Peyer's patch (tissue), 4 donors: ENCODE results near the gene IMMT. TPM values are rescaled to one million over a fixed set of nuclear protein-coding genes. Genes with fewer than 3 reads are reported as not detected.

Experiments used
- DNase-seq, 3 donors: peaks; one replicate each; pipeline ENCODE4 v3.0.0-alpha.2; 2017 to 2019
- H3K27ac ChIP-seq, 4 donors: fragments of 200-600 bp; sonication (generic); one replicate each; pipeline ENCODE4 v1.5.1; 2016 to 2019
- H3K27me3 ChIP-seq, 2 donors: fragments of 200-600 bp; sonication (generic); one replicate each; pipeline ENCODE4 v1.5.1; 2019
- H3K36me3 ChIP-seq, 3 donors: fragments of 200-600 bp; sonication (generic); one replicate each; pipeline ENCODE4 v1.5.1; 2016 to 2019
- H3K4me1 ChIP-seq, 4 donors: fragments of 200-600 bp; sonication (generic); one replicate each; pipeline ENCODE4 v1.5.1; 2016 to 2019
- H3K4me3 ChIP-seq, 4 donors: fragments of 200-600 bp; sonication (generic); 1 replicate in 3 of 4; 2 replicates in 1 of 4; pipeline ENCODE4 v1.5.1; 2016 to 2019; ENCODE audit warnings: mild to moderate bottlenecking in 1 of 4
- H3K9me3 ChIP-seq, 4 donors: fragments of 200-600 bp; sonication (generic); one replicate each; pipeline ENCODE4 v1.5.1; 2016 to 2019; ENCODE audit warnings: mild to moderate bottlenecking in 1 of 4
- CTCF ChIP-seq, 6 experiments: fragments of 450-650 bp in 4 of 6; fragments of 200-600 bp in 2 of 6; sonication (generic) in 1 of 6; IDR thresholded peaks; one replicate each; pipeline ENCODE4 v1.5.1; 2017 to 2019; ENCODE audit warnings: antibody characterized with exemption in 6 of 6, mild to moderate bottlenecking in 3 of 6, moderate library complexity in 1 of 6
- POLR2A ChIP-seq, 2 donors: fragments of 450-650 bp; IDR thresholded peaks; one replicate each; pipeline ENCODE4 v1.5.1; 2017; ENCODE audit warnings: antibody characterized with exemption in 2 of 2, mild to moderate bottlenecking in 2 of 2, moderate library complexity in 2 of 2
- total RNA-seq, 4 donors: library from RNA; depleted of rRNA; stranded (reverse); fragments of >200 nt; gene quantifications; one replicate each; pipeline ENCODE4 v1.1.0, GENCODE V29; 2016

The IMMT gene
- total RNA-seq, 4 donors from 2014 or later, result 53.8 to 126 (median 67.6) TPM

- no peaks in the 10 kb centered on the region for H3K9me3 ChIP-seq
- H3K4me1 ChIP-seq, result no peaks in the 10 kb centered on the region
- TF ChIP-seq POLR2A (IDR thresholded peaks at IDR 0.05) (no peak), CTCF (IDR thresholded peaks at IDR 0.05) (no peak)
- no peak overlapping the region for H3K4me3 ChIP-seq
- no peak overlapping the region for H3K27ac ChIP-seq
- no peaks in the 10 kb centered on the region for H3K27me3 ChIP-seq
- peaks cover 0 to 76% (median 0%) of the 10 kb centered on the region in 3 donors for H3K36me3 ChIP-seq
- no peak for DNase-seq
These were observed 44.8 kb downstream of the IMMT start for GRCh38 chr2:86150502-86150901.

GRCh38 chr2:86147793-86148192 lies 47.5 kb downstream of the IMMT start:
- TF ChIP-seq POLR2A (IDR thresholded peaks at IDR 0.05), result no peak
- no peak for TF ChIP-seq CTCF (IDR thresholded peaks at IDR 0.05)
- H3K4me1 ChIP-seq, result no peaks in the 10 kb centered on the region
- peaks cover 0 to 92% (median 0%) of the 10 kb centered on the region in 3 donors for H3K36me3 ChIP-seq
- no peak overlapping the region for H3K4me3 ChIP-seq
- no peak for DNase-seq
- H3K27me3 ChIP-seq, result no peaks in the 10 kb centered on the region
- H3K9me3 ChIP-seq, result no peaks in the 10 kb centered on the region
- no peak overlapping the region for H3K27ac ChIP-seq

- peaks cover 0 to 90% (median 0%) of the 10 kb centered on the region in 3 donors for H3K36me3 ChIP-seq
- no peaks in the 10 kb centered on the region for H3K27me3 ChIP-seq
- no peaks in the 10 kb centered on the region for H3K4me1 ChIP-seq
- TF ChIP-seq POLR2A (IDR thresholded peaks at IDR 0.05) (no peak), CTCF (IDR thresholded peaks at IDR 0.05) (no peak)
- no peak overlapping the region for H3K27ac ChIP-seq
- no peaks in the 10 kb centered on the region for H3K9me3 ChIP-seq
- DNase-seq, result no peak
- no peak overlapping the region for H3K4me3 ChIP-seq
These were observed 51.2 kb downstream of the IMMT start for GRCh38 chr2:86143926-86144685.

GRCh38 chr2:86143307-86143706 lies 52.0 kb downstream of the IMMT start:
- DNase-seq, result no peak
- Histone ChIP-seq H3K4me3 (no peak overlapping the region), H3K27me3 (no peaks in the 10 kb centered on the region), H3K27ac (no peak overlapping the region), H3K36me3 (peaks cover 0 to 90% (median 0%) of the 10 kb centered on the region in 3 donors), H3K4me1 (no peaks in the 10 kb centered on the region), H3K9me3 (no peaks in the 10 kb centered on the region)
- TF ChIP-seq CTCF (IDR thresholded peaks at IDR 0.05), result no peak

GRCh38 chr2:86142436-86143257 lies 52.6 kb downstream of the IMMT start:
- no peak overlapping the region for H3K4me3 ChIP-seq
- TF ChIP-seq CTCF (IDR thresholded peaks at IDR 0.05), result no peak
- TF ChIP-seq POLR2A (IDR thresholded peaks at IDR 0.05), result no peak
- no peak overlapping the region for H3K27ac ChIP-seq
- H3K27me3 ChIP-seq, result no peaks in the 10 kb centered on the region
- no peak for DNase-seq
- no peaks in the 10 kb centered on the region for H3K9me3 ChIP-seq
- no peaks in the 10 kb centered on the region for H3K4me1 ChIP-seq
- peaks cover 0 to 90% (median under 1%) of the 10 kb centered on the region in 3 donors for H3K36me3 ChIP-seq
